Central memory CD8-positive, alpha-beta T cell (primary cell): ENCODE measurements around the gene RAMAC.

Experiments
- ATAC-seq: fragments of 150-1000 bp; cut with Tn5 transposase; replicated peaks from 2 replicates; pipeline ENCODE4 v1.10.0; 2022; ENCODE audit warnings: mild to moderate bottlenecking, moderate FRiP score, moderate number of reproducible peaks; ENCODE audit not compliant: poor library complexity, severe bottlenecking; ENCODE audit errors: extremely low read depth
- DNase-seq, 2 donors: peaks; one replicate each; pipeline ENCODE4 v3.0.0; 2021; ENCODE audit warnings: low spot score in 2 of 2
- H3K27ac Mint-ChIP-seq: one replicate; pipeline ENCODE4 v1.8.0; 2022; ENCODE audit warnings: low read depth, mild to moderate bottlenecking, moderate library complexity, mixed read lengths
- H3K27me3 Mint-ChIP-seq: one replicate; pipeline ENCODE4 v1.8.0; 2022; ENCODE audit warnings: mixed read lengths
- H3K36me3 Mint-ChIP-seq: one replicate; pipeline ENCODE4 v1.8.0; 2022; ENCODE audit warnings: mild to moderate bottlenecking, moderate library complexity, mixed read lengths; ENCODE audit not compliant: insufficient read depth
- H3K4me1 Mint-ChIP-seq: one replicate; pipeline ENCODE4 v1.8.0; 2022; ENCODE audit warnings: mixed read lengths
- H3K4me3 Mint-ChIP-seq: one replicate; pipeline ENCODE4 v1.8.0; 2022; ENCODE audit warnings: mild to moderate bottlenecking, moderate library complexity, mixed read lengths
- H3K9me3 Mint-ChIP-seq: one replicate; pipeline ENCODE4 v1.8.0; 2022; ENCODE audit warnings: mixed read lengths

RAMAC gene

GRCh38 chr15:82951472-82952157, 34.4 kb upstream of the RAMAC start:
- no peak for DNase-seq
- H3K27ac Mint-ChIP-seq: no peak overlapping the region

GRCh38 chr15:82952158-82953081, 33.6 kb upstream of the RAMAC start, which contains the start of gene HOMER2:
Gene HOMER2 (minus strand): TSS chr15:82952720. CDS start chr15:82952535, 185 bp downstream.
- Mint-ChIP-seq H3K4me1 (no peaks in the 10 kb centered on the region), H3K4me3 (peak within 1 kb of the TSS; percentile 33), H3K9me3 (no peaks in the 10 kb centered on the region), H3K27me3 (peaks cover 3% of the 10 kb centered on the region), H3K36me3 (no peaks in the 10 kb centered on the region), H3K27ac (no peak within 1 kb of the TSS)
- ATAC-seq: no peak
- DNase-seq: no peak

More at GRCh38 chr15:82951472-82952157, 34.4 kb upstream of the RAMAC start:
- Mint-ChIP-seq H3K27me3 (peaks cover 11% of the 10 kb centered on the region), H3K9me3 (no peaks in the 10 kb centered on the region), H3K4me1 (no peaks in the 10 kb centered on the region), H3K36me3 (no peaks in the 10 kb centered on the region), H3K4me3 (peak overlapping the region; percentile 31)
- no peak for ATAC-seq

- Mint-ChIP-seq H3K27me3 (no peaks in the 10 kb centered on the region), H3K4me3 (no peak overlapping the region), H3K27ac (no peak overlapping the region), H3K9me3 (no peaks in the 10 kb centered on the region), H3K36me3 (no peaks in the 10 kb centered on the region), H3K4me1 (no peaks in the 10 kb centered on the region)
- DNase-seq (no peak), ATAC-seq (no peak)
These were observed 27.4 kb upstream of the RAMAC start for GRCh38 chr15:82958638-82959037.

GRCh38 chr15:82959423-82959822, 26.6 kb upstream of the RAMAC start:
- Mint-ChIP-seq H3K9me3 (no peaks in the 10 kb centered on the region), H3K27ac (no peak overlapping the region), H3K4me3 (no peak overlapping the region), H3K4me1 (no peaks in the 10 kb centered on the region), H3K27me3 (no peaks in the 10 kb centered on the region), H3K36me3 (no peaks in the 10 kb centered on the region)
- DNase-seq (no peak), ATAC-seq (no peak)

GRCh38 chr15:82960766-82961165, 25.2 kb upstream of the RAMAC start:
- DNase-seq (no peak), ATAC-seq (no peak)
- Mint-ChIP-seq H3K27me3 (no peaks in the 10 kb centered on the region), H3K4me1 (no peaks in the 10 kb centered on the region), H3K9me3 (no peaks in the 10 kb centered on the region), H3K27ac (no peak overlapping the region), H3K36me3 (no peaks in the 10 kb centered on the region), H3K4me3 (no peak overlapping the region)

- Mint-ChIP-seq H3K4me1 (no peaks in the 10 kb centered on the region), H3K27me3 (no peaks in the 10 kb centered on the region), H3K36me3 (no peaks in the 10 kb centered on the region), H3K4me3 (no peak overlapping the region), H3K27ac (no peak overlapping the region), H3K9me3 (no peaks in the 10 kb centered on the region)
- DNase-seq: no peak
- ATAC-seq: no peak
These were observed 22.3 kb upstream of the RAMAC start for GRCh38 chr15:82963471-82964341.

GRCh38 chr15:82964890-82965289, 21.1 kb upstream of the RAMAC start:
- Mint-ChIP-seq H3K9me3 (no peaks in the 10 kb centered on the region), H3K4me3 (no peak overlapping the region), H3K36me3 (no peaks in the 10 kb centered on the region), H3K27ac (no peak overlapping the region), H3K4me1 (peaks cover 6% of the 10 kb centered on the region), H3K27me3 (no peaks in the 10 kb centered on the region)
- ATAC-seq (no peak), DNase-seq (no peak)

- no peak for ATAC-seq
- H3K9me3 Mint-ChIP-seq: no peaks in the 10 kb centered on the region
- DNase-seq: no peak
- no peak overlapping the region for H3K4me3 Mint-ChIP-seq
- H3K36me3 Mint-ChIP-seq: no peaks in the 10 kb centered on the region
- H3K4me1 Mint-ChIP-seq: peaks cover 6% of the 10 kb centered on the region
- no peak overlapping the region for H3K27ac Mint-ChIP-seq
- no peaks in the 10 kb centered on the region for H3K27me3 Mint-ChIP-seq
These were observed 19.3 kb upstream of the RAMAC start for GRCh38 chr15:82966671-82967071.

- ATAC-seq: no peak
- DNase-seq: no peak
These were observed 17.9 kb upstream of the RAMAC start for GRCh38 chr15:82968066-82968465.

GRCh38 chr15:82969353-82969752, 16.7 kb upstream of the RAMAC start:
- Mint-ChIP-seq H3K27me3 (no peaks in the 10 kb centered on the region), H3K9me3 (no peaks in the 10 kb centered on the region), H3K4me1 (peaks cover 6% of the 10 kb centered on the region), H3K4me3 (no peak overlapping the region), H3K27ac (no peak overlapping the region), H3K36me3 (no peaks in the 10 kb centered on the region)
- DNase-seq (no peak), ATAC-seq (no peak)

More at GRCh38 chr15:82968066-82968465, 17.9 kb upstream of the RAMAC start:
- Mint-ChIP-seq H3K27me3 (no peaks in the 10 kb centered on the region), H3K27ac (no peak overlapping the region), H3K9me3 (no peaks in the 10 kb centered on the region), H3K4me3 (no peak overlapping the region), H3K36me3 (no peaks in the 10 kb centered on the region), H3K4me1 (peaks cover 6% of the 10 kb centered on the region)

GRCh38 chr15:82970078-82970686, 15.8 kb upstream of the RAMAC start:
- Mint-ChIP-seq H3K9me3 (no peaks in the 10 kb centered on the region), H3K36me3 (no peaks in the 10 kb centered on the region), H3K4me3 (no peak overlapping the region), H3K27ac (no peak overlapping the region), H3K4me1 (peaks cover 6% of the 10 kb centered on the region), H3K27me3 (no peaks in the 10 kb centered on the region)
- DNase-seq (no peak), ATAC-seq (no peak)

- Mint-ChIP-seq H3K27me3 (no peaks in the 10 kb centered on the region), H3K4me1 (peaks cover 6% of the 10 kb centered on the region), H3K27ac (no peak overlapping the region), H3K9me3 (no peaks in the 10 kb centered on the region), H3K36me3 (peaks cover 2% of the 10 kb centered on the region), H3K4me3 (no peak overlapping the region)
- ATAC-seq (no peak), DNase-seq (no peak)
These were observed 15.3 kb upstream of the RAMAC start for GRCh38 chr15:82970696-82971095.
